GM23338 (cell line): ENCODE results near the gene COL4A2. TPM values are rescaled to one million over a fixed set of nuclear protein-coding genes. Genes with fewer than 3 reads are reported as not detected.

Experiments used
- ATAC-seq: fragments of 200-7000 bp; cut with Tn5 transposase; 3 replicates; pipeline ENCODE4 v1.9.1; 2020
- DNase-seq: peaks from one replicate; pipeline ENCODE4 v3.0.0-alpha.2; 2015; ENCODE audit warnings: low spot score
- H2AFZ ChIP-seq: fragments of 200-600 bp; sonication (generic); 2 replicates; pipeline ENCODE4 v1.8.0; 2016; ENCODE audit warnings: antibody characterized with exemption, mild to moderate bottlenecking, moderate library complexity
- H3F3A ChIP-seq: fragments of 200-600 bp; sonication (generic); replicated peaks from 2 replicates; pipeline ENCODE4 v1.8.0; 2017; ENCODE audit warnings: antibody characterized with exemption, mixed run types, low read depth
- H3K27ac ChIP-seq: fragments of 200-600 bp; sonication (generic); 2 replicates; pipeline ENCODE4 v1.6.1; 2016; ENCODE audit warnings: low read depth
- H3K27me3 ChIP-seq: fragments of 200-600 bp; sonication (generic); 2 replicates; pipeline ENCODE4 v1.8.0; 2016; ENCODE audit warnings: mild to moderate bottlenecking, mixed run types, moderate library complexity; ENCODE audit not compliant: insufficient read depth
- H3K36me3 ChIP-seq: fragments of 200-600 bp; sonication (generic); 2 replicates; pipeline ENCODE4 v1.8.0; 2016; ENCODE audit warnings: mild to moderate bottlenecking; ENCODE audit not compliant: insufficient read depth
- H3K4me1 ChIP-seq: fragments of 200-600 bp; sonication (generic); 2 replicates; pipeline ENCODE4 v1.8.0; 2016; ENCODE audit warnings: mild to moderate bottlenecking, moderate library complexity; ENCODE audit not compliant: insufficient read depth
- H3K4me2 ChIP-seq: fragments of 200-600 bp; sonication (generic); 2 replicates; pipeline ENCODE4 v1.7.1; 2017; ENCODE audit warnings: mixed run types
- H3K4me3 ChIP-seq: fragments of 200-600 bp; sonication (generic); 2 replicates; pipeline ENCODE4 v1.6.1; 2016; ENCODE audit warnings: mixed run types
- H3K79me2 ChIP-seq: fragments of 200-600 bp; sonication (generic); replicated peaks from 2 replicates; pipeline ENCODE4 v1.8.0; 2017; ENCODE audit warnings: mild to moderate bottlenecking; ENCODE audit not compliant: insufficient read depth
- H3K9me2 ChIP-seq: fragments of 200-600 bp; sonication (generic); 2 replicates; pipeline ENCODE4 v1.8.0; 2017; ENCODE audit not compliant: insufficient read depth
- H4K20me1 ChIP-seq: fragments of 200-600 bp; sonication (generic); replicated peaks from 2 replicates; pipeline ENCODE4 v1.8.0; 2017; ENCODE audit warnings: mild to moderate bottlenecking; ENCODE audit not compliant: insufficient read depth
- H3K27ac Mint-ChIP-seq: 2 replicates; pipeline ENCODE4 v1.8.0; 2020; ENCODE audit warnings: inconsistent platforms, mild to moderate bottlenecking, moderate library complexity, mixed read lengths
- H3K27me3 Mint-ChIP-seq: 3 replicates; pipeline ENCODE4 v1.8.0; 2022; ENCODE audit warnings: low read depth, mild to moderate bottlenecking, moderate library complexity, mixed read lengths, inconsistent platforms; ENCODE audit not compliant: insufficient read depth, poor library complexity
- H3K36me3 Mint-ChIP-seq: 3 replicates; pipeline ENCODE4 v1.8.0; 2021; ENCODE audit warnings: low read depth, mild to moderate bottlenecking, inconsistent platforms, moderate library complexity, mixed read lengths
- H3K4me1 Mint-ChIP-seq: 3 replicates; pipeline ENCODE4 v1.8.0; 2020; ENCODE audit warnings: mild to moderate bottlenecking, inconsistent platforms, mixed read lengths
- H3K4me3 Mint-ChIP-seq: 3 replicates; pipeline ENCODE4 v1.8.0; 2021; ENCODE audit warnings: moderate library complexity, mild to moderate bottlenecking, inconsistent platforms, mixed read lengths
- H3K9me3 Mint-ChIP-seq: 3 replicates; pipeline ENCODE4 v1.8.0; 2020; ENCODE audit warnings: moderate library complexity, mild to moderate bottlenecking, inconsistent platforms, mixed read lengths
- CREB1 ChIP-seq: fragments of 250-450 bp; sonication (Bioruptor Pico); IDR thresholded peaks from 2 replicates; pipeline ENCODE4 v1.5.0; 2020; ENCODE audit warnings: low read depth, mild to moderate bottlenecking, moderate library complexity
- CTCF ChIP-seq, 2 experiments: fragments of 200-600 bp in 1 of 2; sonication (generic) in 1 of 2; conservative IDR thresholded peaks; 2 replicates each; pipeline versions ENCODE4 v1.5.1 to v1.6.1; 2016 to 2017; ENCODE audit warnings: antibody characterized with exemption in 2 of 2, low read depth in 2 of 2, mild to moderate bottlenecking in 2 of 2, moderate library complexity in 1 of 2
- ETS1 ChIP-seq: IDR thresholded peaks from 2 replicates; pipeline ENCODE4 v1.6.1; 2016; ENCODE audit warnings: antibody characterized with exemption
- EZH2 ChIP-seq: fragments of 200-600 bp; sonication (generic); IDR thresholded peaks from one replicate; pipeline ENCODE4 v1.8.0; 2017; ENCODE audit warnings: antibody characterized with exemption, mild to moderate bottlenecking, low read depth; ENCODE audit not compliant: unreplicated experiment
- EZH2phosphoT487 ChIP-seq: fragments of 200-600 bp; sonication (generic); IDR thresholded peaks from one replicate; pipeline ENCODE4 v1.8.1; 2018; ENCODE audit warnings: antibody characterized with exemption; ENCODE audit not compliant: unreplicated experiment
- JUNB ChIP-seq: IDR thresholded peaks from one replicate; pipeline ENCODE4 v1.6.1; 2016; ENCODE audit warnings: antibody characterized with exemption; ENCODE audit not compliant: unreplicated experiment
- NANOG ChIP-seq: IDR thresholded peaks from 2 replicates; pipeline ENCODE4 v1.6.1; 2016; ENCODE audit warnings: antibody characterized with exemption, borderline replicate concordance
- POLR2AphosphoS5 ChIP-seq: IDR thresholded peaks from 2 replicates; pipeline ENCODE4 v1.6.1; 2016; ENCODE audit warnings: antibody characterized with exemption, low read depth
- REST ChIP-seq: IDR thresholded peaks from one replicate; pipeline ENCODE4 v1.6.1; 2018; ENCODE audit warnings: antibody characterized with exemption; ENCODE audit not compliant: unreplicated experiment
- STAT1 ChIP-seq: IDR thresholded peaks from one replicate; pipeline ENCODE4 v1.6.1; 2016; ENCODE audit warnings: antibody characterized with exemption; ENCODE audit not compliant: unreplicated experiment
- ZNF114 ChIP-seq: fragments of 250-450 bp; sonication (Bioruptor Pico); IDR thresholded peaks from 2 replicates; pipeline ENCODE4 v1.5.0; 2020; ENCODE audit warnings: mild to moderate bottlenecking, moderate library complexity
- ZNF331 ChIP-seq: fragments of 250-450 bp; sonication (Bioruptor Pico); IDR thresholded peaks from 2 replicates; pipeline ENCODE4 v1.5.0; 2020; ENCODE audit warnings: low read depth, mild to moderate bottlenecking, moderate library complexity
- ZNF462 ChIP-seq: fragments of 250-450 bp; sonication (Bioruptor Pico); IDR thresholded peaks from 2 replicates; pipeline ENCODE4 v1.5.0; 2020; ENCODE audit warnings: mild to moderate bottlenecking, moderate library complexity
- polyA plus RNA-seq: library from polyadenylated mRNA; unstranded; fragments of >200 nt; fragmentation: Nextera tagmentation; extraction: Ambion mirVana; gene quantifications from 2 replicates; pipeline ENCODE4 v1.2.1, GENCODE V29; 2016
- total RNA-seq: library from RNA; depleted of rRNA; stranded (reverse); fragments of >200 nt; shearing (Covaris generic); gene quantifications from 2 replicates; pipeline ENCODE4 v1.2.3, GENCODE V29; 2014

Gene COL4A2
- total and polyA plus RNA-seq, 2 experiments from 2014 or later, result 37.4 to 131 TPM

GRCh38 chr13:110266431-110266809 is 40.7 kb upstream of the COL4A2 start:
- peaks cover 77% of the 10 kb centered on the region for H3K4me1 Mint-ChIP-seq
- Histone ChIP-seq H3F3A (no peaks in the 10 kb centered on the region), H3K79me2 (peaks cover 47% of the 10 kb centered on the region), H3K27ac (peak overlapping the region; percentile 59; the same call in 1 of the 2 replicates), H3K4me1 (peaks cover 46% of the 10 kb centered on the region), H3K4me2 (peak overlapping the region; percentile 64), H3K9me2 (no peaks in the 10 kb centered on the region), H3K27me3 (no peaks in the 10 kb centered on the region), H2AFZ (no peak overlapping the region), H3K4me3 (no peak overlapping the region), H4K20me1 (no peaks in the 10 kb centered on the region; the same call in 1 of the 2 replicates), H3K36me3 (no peaks in the 10 kb centered on the region)
- H3K27ac Mint-ChIP-seq, result peak overlapping the region; percentile 38
- H3K36me3 Mint-ChIP-seq, result no peaks in the 10 kb centered on the region
- no peak for DNase-seq
- H3K4me3 Mint-ChIP-seq, result peak overlapping the region; percentile 33; the same call in 1 of the 3 replicates
- peaks cover 5% of the 10 kb centered on the region for H3K27me3 Mint-ChIP-seq
- TF ChIP-seq ZNF462 (CRISPR knock-in tag), result no peak
- no peak for TF ChIP-seq CTCF (conservative IDR thresholded peaks at IDR 0.05; ENCODE audit: low read depth in 2 of 2)
- TF ChIP-seq ZNF331, result no peak
- TF ChIP-seq NANOG, result no peak
- no peak for TF ChIP-seq EZH2phosphoT487
- no peak for TF ChIP-seq STAT1
- TF ChIP-seq ZNF114 (CRISPR knock-in tag), result no peak
- TF ChIP-seq REST, result no peak
- no peak for TF ChIP-seq POLR2AphosphoS5
- no peak for TF ChIP-seq JUNB
- TF ChIP-seq ETS1, result no peak
- TF ChIP-seq EZH2, result no peak
- no peak for TF ChIP-seq CREB1 (CRISPR knock-in tag)
- ATAC-seq, result no peak; the same call in 1 of the 3 replicates
- H3K9me3 Mint-ChIP-seq, result no peaks in the 10 kb centered on the region
